HG02840 (cell line): ENCODE data around the gene EID2B.

ENCODE experiments used
- ATAC-seq: cut with Tn5 transposase; IDR thresholded peaks from one replicate; pipeline ENCODE4 v1.9.1; 2021; ENCODE audit warnings: mild to moderate bottlenecking, moderate library complexity, moderate number of reproducible peaks; ENCODE audit not compliant: unreplicated experiment, low FRiP score

Gene EID2B

GRCh38 chr19:39533791-39534190 lies 1.1 kb upstream of the EID2B start:
- no peak for ATAC-seq

- ATAC-seq = no peak
Measured at GRCh38 chr19:39533003-39533512, 406 bp upstream of the EID2B start.

- ATAC-seq = no peak
Measured at GRCh38 chr19:39531834-39532232, 819 bp downstream of the EID2B start.

GRCh38 chr19:39525205-39525604 lies 7.4 kb downstream of the EID2B start:
- no peak for ATAC-seq

- ATAC-seq = no peak
Measured at GRCh38 chr19:39524495-39524894, 8.2 kb downstream of the EID2B start.

- no peak for ATAC-seq
Measured at GRCh38 chr19:39520541-39521484, 11.8 kb downstream of the EID2B start.

GRCh38 chr19:39518975-39519374 lies 13.7 kb downstream of the EID2B start:
- ATAC-seq = no peak

- no peak for ATAC-seq
Measured at GRCh38 chr19:39518458-39518857, 14.2 kb downstream of the EID2B start.

- ATAC-seq = no peak
Measured at GRCh38 chr19:39517432-39517831, 15.2 kb downstream of the EID2B start.

GRCh38 chr19:39516270-39516669 lies 16.4 kb downstream of the EID2B start:
- ATAC-seq = no peak

- ATAC-seq = no peak
Measured at GRCh38 chr19:39515551-39516191, 17.0 kb downstream of the EID2B start.

GRCh38 chr19:39514840-39515550 lies 17.7 kb downstream of the EID2B start, which contains the start of gene SELENOV:
SELENOV (plus strand) TSS chr19:39515139; CDS start chr19:39515213, 74 bp downstream.
- ATAC-seq = no peak

- ATAC-seq = no peak
Measured at GRCh38 chr19:39512988-39513387, 19.7 kb downstream of the EID2B start.

- ATAC-seq = no peak
Measured at GRCh38 chr19:39509233-39509632, 23.4 kb downstream of the EID2B start.

- no peak for ATAC-seq
Measured at GRCh38 chr19:39508629-39509028, 24.0 kb downstream of the EID2B start.

- no peak for ATAC-seq
Measured at GRCh38 chr19:39507715-39508364, 24.8 kb downstream of the EID2B start.

GRCh38 chr19:39506944-39507714 lies 25.5 kb downstream of the EID2B start:
- ATAC-seq = no peak

GRCh38 chr19:39506598-39506943 lies 26.1 kb downstream of the EID2B start:
- no peak for ATAC-seq

- ATAC-seq = no peak
Measured at GRCh38 chr19:39502640-39503417, 29.8 kb downstream of the EID2B start.
